Cardiac fibroblast (primary cell): ENCODE results near the gene GSS.

Source experiments
- DNase-seq, 2 donors: peaks; one replicate each; pipeline versions ENCODE4 v3.0.0 to v3.0.0-alpha.2; 2010; ENCODE audit warnings: low read depth in 2 of 2
- H3K4me3 ChIP-seq, 2 donors: replicated peaks in 1 of 2; 1 replicate in 1 of 2; 2 replicates in 1 of 2; pipeline ENCODE4 v1.5.1; 2011; ENCODE audit warnings: low read depth in 2 of 2, low read length in 2 of 2, mild to moderate bottlenecking in 2 of 2, moderate library complexity in 1 of 2
- TF ChIP-seq, protein P1 (sequence below): IDR thresholded peaks from one replicate; pipeline ENCODE4 v1.5.1; 2011; ENCODE audit warnings: low read depth, mild to moderate bottlenecking, low read length, inconsistent platforms

Gene GSS

DNA sequence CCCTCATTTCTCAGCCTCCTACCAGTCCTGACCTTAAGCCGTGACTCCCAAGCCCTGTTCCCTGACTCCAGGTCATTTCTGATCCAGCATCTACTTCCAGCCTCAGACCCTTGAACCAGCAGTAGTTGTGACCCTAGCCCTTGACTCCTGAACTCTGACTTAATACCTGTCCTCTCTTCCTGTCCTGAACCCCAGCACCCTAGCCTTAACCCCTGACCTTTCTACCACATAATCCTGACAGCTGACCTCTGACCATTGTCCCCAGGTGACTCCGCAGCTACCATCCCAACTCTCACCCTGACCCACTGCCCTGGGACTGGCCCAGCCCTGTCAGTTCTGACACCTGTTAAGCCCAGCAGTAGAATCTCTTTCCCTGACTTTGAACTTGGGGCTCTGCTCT, 42.2 kb upstream of the GSS start:
- TF ChIP-seq, protein P1, sequence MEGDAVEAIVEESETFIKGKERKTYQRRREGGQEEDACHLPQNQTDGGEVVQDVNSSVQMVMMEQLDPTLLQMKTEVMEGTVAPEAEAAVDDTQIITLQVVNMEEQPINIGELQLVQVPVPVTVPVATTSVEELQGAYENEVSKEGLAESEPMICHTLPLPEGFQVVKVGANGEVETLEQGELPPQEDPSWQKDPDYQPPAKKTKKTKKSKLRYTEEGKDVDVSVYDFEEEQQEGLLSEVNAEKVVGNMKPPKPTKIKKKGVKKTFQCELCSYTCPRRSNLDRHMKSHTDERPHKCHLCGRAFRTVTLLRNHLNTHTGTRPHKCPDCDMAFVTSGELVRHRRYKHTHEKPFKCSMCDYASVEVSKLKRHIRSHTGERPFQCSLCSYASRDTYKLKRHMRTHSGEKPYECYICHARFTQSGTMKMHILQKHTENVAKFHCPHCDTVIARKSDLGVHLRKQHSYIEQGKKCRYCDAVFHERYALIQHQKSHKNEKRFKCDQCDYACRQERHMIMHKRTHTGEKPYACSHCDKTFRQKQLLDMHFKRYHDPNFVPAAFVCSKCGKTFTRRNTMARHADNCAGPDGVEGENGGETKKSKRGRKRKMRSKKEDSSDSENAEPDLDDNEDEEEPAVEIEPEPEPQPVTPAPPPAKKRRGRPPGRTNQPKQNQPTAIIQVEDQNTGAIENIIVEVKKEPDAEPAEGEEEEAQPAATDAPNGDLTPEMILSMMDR = no peak
- H3K4me3 ChIP-seq = no peak overlapping the region
- no peak for DNase-seq

DNA sequence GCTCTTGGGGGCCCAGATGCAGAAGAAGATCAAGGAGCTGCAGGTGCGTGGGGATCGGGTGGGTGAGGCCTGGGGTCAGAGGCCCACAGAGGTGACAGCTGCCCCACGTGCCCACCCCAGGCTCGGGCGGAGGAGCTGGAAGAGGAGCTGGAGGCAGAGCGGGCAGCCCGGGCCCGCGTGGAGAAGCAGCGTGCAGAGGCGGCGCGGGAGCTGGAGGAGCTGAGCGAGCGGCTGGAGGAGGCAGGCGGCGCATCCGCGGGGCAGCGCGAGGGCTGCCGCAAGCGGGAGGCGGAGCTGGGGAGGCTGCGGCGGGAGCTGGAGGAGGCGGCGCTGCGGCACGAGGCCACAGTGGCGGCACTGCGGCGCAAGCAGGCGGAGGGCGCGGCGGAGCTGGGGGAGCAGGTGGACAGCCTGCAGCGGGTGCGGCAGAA, 41.5 kb upstream of the GSS start:
- TF ChIP-seq, protein P1 = no peak
- no peak overlapping the region for H3K4me3 ChIP-seq
- DNase-seq = no peak

DNA sequence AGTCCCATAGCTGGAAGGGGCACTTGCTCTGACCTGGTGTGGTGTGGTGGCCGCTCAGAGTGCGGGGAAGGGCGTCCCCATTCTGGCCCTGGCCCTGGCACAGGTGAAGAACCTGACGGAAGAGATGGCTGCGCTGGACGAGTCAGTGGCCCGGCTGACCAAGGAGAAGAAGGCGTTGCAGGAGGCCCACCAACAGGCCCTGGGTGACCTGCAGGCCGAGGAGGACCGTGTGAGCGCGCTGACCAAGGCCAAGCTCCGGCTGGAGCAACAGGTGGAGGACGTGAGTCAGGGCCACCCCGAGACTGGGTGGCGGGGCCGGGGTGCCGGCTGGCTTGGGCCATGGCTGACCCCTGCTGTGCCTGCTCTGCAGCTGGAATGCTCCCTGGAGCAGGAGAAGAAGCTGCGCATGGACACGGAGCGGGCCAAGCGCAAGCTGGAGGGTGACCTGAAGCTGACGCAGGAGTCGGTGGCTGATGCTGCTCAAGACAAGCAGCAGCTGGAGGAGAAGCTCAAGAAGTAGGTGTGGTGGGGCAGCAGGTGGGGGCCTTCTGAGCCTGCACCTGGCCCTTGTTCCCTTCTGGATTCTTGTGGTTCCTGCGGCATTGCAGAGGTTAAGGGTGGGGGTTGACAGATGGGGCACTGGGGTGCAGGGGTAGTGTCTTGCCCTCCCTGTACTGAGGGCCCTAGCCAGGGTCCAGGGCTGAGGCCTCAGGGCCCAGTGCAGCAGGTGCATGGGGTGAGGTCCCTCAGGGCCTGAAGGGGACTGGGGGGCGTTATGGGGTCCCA, 40.8 kb upstream of the GSS start:
- DNase-seq = no peak
- TF ChIP-seq, protein P1 = no peak
- H3K4me3 ChIP-seq = no peak overlapping the region

DNA sequence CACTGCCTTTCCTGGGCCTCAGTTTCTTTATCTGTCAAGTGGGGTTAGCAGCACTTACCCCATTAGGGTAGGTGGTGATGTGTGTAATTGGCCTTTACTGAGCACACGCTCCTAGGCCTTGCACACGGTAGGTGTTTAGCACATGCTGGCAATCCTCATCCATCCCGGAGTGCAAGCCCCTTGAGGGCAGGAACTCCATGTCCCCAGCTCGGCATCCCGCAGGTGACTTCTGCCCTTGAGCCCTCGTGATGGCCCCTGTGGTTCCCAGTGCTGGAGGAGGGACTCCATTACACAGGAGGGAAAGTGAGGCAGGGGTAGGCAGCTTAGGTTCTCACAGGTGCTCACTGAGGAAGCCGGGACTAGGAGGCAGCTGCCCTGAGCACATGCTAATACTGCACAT, 40.1 kb upstream of the GSS start:
- no peak for DNase-seq
- TF ChIP-seq, protein P1 = no peak
- H3K4me3 ChIP-seq = no peak overlapping the region

DNA sequence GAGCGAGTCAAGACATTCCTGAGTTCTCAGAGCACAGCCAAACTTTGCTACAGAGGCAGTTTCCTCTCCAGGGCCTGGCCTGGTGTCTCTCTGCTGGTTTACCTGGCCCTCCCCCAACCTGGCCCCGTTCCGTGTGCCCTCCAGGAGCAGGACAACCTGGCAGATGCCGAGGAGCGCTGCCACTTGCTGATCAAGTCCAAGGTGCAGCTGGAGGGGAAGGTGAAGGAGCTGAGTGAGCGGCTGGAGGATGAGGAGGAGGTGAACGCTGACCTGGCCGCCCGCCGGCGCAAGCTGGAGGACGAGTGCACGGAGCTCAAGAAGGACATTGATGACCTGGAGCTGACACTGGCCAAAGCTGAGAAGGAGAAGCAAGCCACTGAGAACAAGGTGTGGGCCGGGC, 39.6 kb upstream of the GSS start:
- TF ChIP-seq, protein P1 = no peak
- DNase-seq = no peak
- H3K4me3 ChIP-seq = no peak overlapping the region

DNA sequence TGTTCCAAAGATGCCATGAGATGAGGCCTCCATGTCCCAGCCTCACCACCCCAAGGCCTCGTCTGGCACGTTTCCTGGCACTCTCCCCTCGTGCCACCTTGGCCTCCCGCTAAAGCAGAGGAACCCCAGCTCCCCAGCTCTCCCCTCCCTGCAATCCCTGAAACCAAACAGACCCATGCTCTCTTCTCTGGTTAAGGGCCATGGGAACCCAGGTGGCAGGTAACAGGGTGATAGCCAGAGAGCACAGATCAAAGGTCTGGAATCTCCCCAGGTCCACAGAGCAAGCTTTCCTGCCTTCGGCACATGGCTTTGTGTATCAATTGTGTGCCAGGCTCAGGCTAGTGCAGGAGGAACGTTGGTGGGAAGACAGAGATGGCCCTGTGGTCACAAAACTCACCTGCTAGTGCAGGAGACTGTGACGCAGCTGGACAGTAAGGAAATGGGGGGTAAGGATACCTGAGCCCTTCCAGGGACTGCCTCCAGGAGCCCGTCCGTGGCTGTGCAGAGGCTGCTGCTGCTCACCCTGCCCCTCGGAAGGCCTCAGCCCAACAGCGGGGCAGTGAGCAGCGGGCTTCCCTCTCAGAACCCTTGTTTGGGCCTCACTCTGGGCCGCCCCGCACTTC, 39.0 kb upstream of the GSS start:
- no peak for DNase-seq
- TF ChIP-seq, protein P1 = no peak
- no peak overlapping the region for H3K4me3 ChIP-seq
